GM12878 (cell line): Measurements from ENCODE around the gene CAMTA1. TPM values are rescaled to one million over a fixed set of nuclear protein-coding genes. Genes with fewer than 3 reads are reported as not detected.

ENCODE experiments used
- ATAC-seq: fragments of 200-7000 bp; cut with Tn5 transposase; 3 replicates; pipeline ENCODE4 v1.9.1; 2020; ENCODE audit warnings: mild to moderate bottlenecking, moderate library complexity
- BruUV-seq: library from RNA; stranded (reverse); fragments of 400-500 nt; replicated peaks from 2 replicates; lab custom pipeline; 2021; lab: Mats Ljungman, UMichigan
- CTCF ChIA-PET: fragments of 300-600 bp; sonication (Branson Sonifier 250); formaldehyde crosslinking; extraction: SDS; loops from one replicate; lab custom pipeline; 2021; ENCODE audit warnings: inconsistent platforms; lab: Yijun Ruan, JAX
- POLR2A ChIA-PET: fragments of 350-600 bp; formaldehyde crosslinking; extraction: SDS; loops from one replicate; lab custom pipeline; 2021; ENCODE audit warnings: inconsistent platforms; lab: Charles Lee
- RAD21 ChIA-PET: fragments of 300-600 bp; sonication (Branson Sonifier 250); formaldehyde crosslinking; loops from one replicate; lab custom pipeline; 2023; ENCODE audit warnings: antibody characterized with exemption; ENCODE audit not compliant: unreplicated experiment; lab: Charles Lee
- SMC1A ChIA-PET: fragments of 300-600 bp; sonication (Branson Sonifier 250); formaldehyde crosslinking; loops from one replicate; lab custom pipeline; 2023; ENCODE audit not compliant: unreplicated experiment, uncharacterized antibody; lab: Charles Lee
- DNase-seq: peaks from one replicate; pipeline ENCODE4 v3.0.0-alpha.2; 2011; ENCODE audit warnings: low read depth, low spot score
- FAIRE-seq: peaks from 3 replicates; lab custom pipeline; 2011; peaks lifted over from hg19 to GRCh38; lab: Jason Lieb, UNC
- H2AFZ ChIP-seq: 2 replicates; pipeline ENCODE4 v1.6.0; 2011; ENCODE audit warnings: low read depth, low read length, control low read depth; ENCODE audit not compliant: control insufficient read depth
- H3K27ac ChIP-seq: 2 replicates; pipeline ENCODE4 v1.5.1; 2011; ENCODE audit warnings: control low read depth; ENCODE audit not compliant: control insufficient read depth, insufficient read depth
- H3K27me3 ChIP-seq, 2 experiments: replicated peaks in 1 of 2; 2 replicates each; pipeline versions ENCODE4 v1.6.0 to v1.6.1; 2011; ENCODE audit warnings: low read length in 1 of 2; ENCODE audit not compliant: control insufficient read depth in 2 of 2, insufficient read depth in 2 of 2
- H3K36me3 ChIP-seq, 2 experiments: 2 replicates each; pipeline ENCODE4 v1.5.1; 2011; ENCODE audit warnings: low read length in 1 of 2; ENCODE audit not compliant: control insufficient read depth in 2 of 2, insufficient read depth in 2 of 2
- H3K4me1 ChIP-seq: 2 replicates; pipeline ENCODE4 v1.6.1; 2011; ENCODE audit warnings: mild to moderate bottlenecking, low read length, moderate library complexity, mixed read lengths; ENCODE audit not compliant: control insufficient read depth, insufficient read depth
- H3K4me2 ChIP-seq: 2 replicates; pipeline ENCODE4 v1.6.0; 2011; ENCODE audit warnings: control low read depth; ENCODE audit not compliant: control insufficient read depth, insufficient read depth
- H3K4me3 ChIP-seq: fragments of 200-600 bp; sonication (generic); 2 replicates; pipeline ENCODE4 v1.5.1; 2016
- H3K79me2 ChIP-seq: 2 replicates; pipeline ENCODE4 v1.6.0; 2011; ENCODE audit warnings: low read length; ENCODE audit not compliant: control insufficient read depth, insufficient read depth
- H3K9ac ChIP-seq: 2 replicates; pipeline ENCODE4 v1.8.0; 2011; ENCODE audit warnings: low read length, control low read depth, mixed read lengths; ENCODE audit not compliant: control insufficient read depth, insufficient read depth
- H3K9me3 ChIP-seq: replicated peaks from 3 replicates; pipeline ENCODE4 v1.5.1; 2011; ENCODE audit warnings: mild to moderate bottlenecking, low read length; ENCODE audit not compliant: control insufficient read depth, insufficient read depth
- H4K20me1 ChIP-seq: 2 replicates; pipeline ENCODE4 v1.6.0; 2011; ENCODE audit not compliant: control insufficient read depth, insufficient read depth
- ASH2L ChIP-seq: fragments of 300-600, 200-600 bp; sonication (generic); IDR thresholded peaks from 2 replicates; pipeline ENCODE4 v1.6.1; 2017; ENCODE audit warnings: low read depth, mild to moderate bottlenecking, borderline replicate concordance
- BACH1 ChIP-seq: fragments of 450-650 bp; IDR thresholded peaks from 2 replicates; pipeline ENCODE4 v1.6.1; 2017; ENCODE audit warnings: mild to moderate bottlenecking, borderline replicate concordance
- CHD4 ChIP-seq: fragments of 200-600 bp; sonication (generic); IDR thresholded peaks from 2 replicates; pipeline ENCODE4 v1.6.1; 2016; ENCODE audit warnings: mild to moderate bottlenecking
- CREB1 ChIP-seq: IDR thresholded peaks from 2 replicates; pipeline ENCODE4 v1.6.1; 2012; ENCODE audit warnings: low read depth, mild to moderate bottlenecking, inconsistent platforms
- CTCF ChIP-seq, 3 experiments: IDR thresholded peaks in 2 of 3; conservative IDR thresholded peaks in 1 of 3; 2 replicates each; pipeline ENCODE4 v1.5.1; 2011; ENCODE audit warnings: low read depth in 3 of 3, low read length in 3 of 3, mild to moderate bottlenecking in 3 of 3, control low read depth in 2 of 3, moderate library complexity in 2 of 3, inconsistent platforms in 1 of 3, mixed read lengths in 1 of 3; ENCODE audit not compliant: control insufficient read depth in 2 of 3, insufficient read depth in 1 of 3; ENCODE audit errors: extremely low read depth in 1 of 3
- HSF1 ChIP-seq: fragments of 150-350 bp; IDR thresholded peaks from 2 replicates; pipeline ENCODE4 v1.6.1; 2014; ENCODE audit warnings: mild to moderate bottlenecking, low read depth, low read length
- IRF4 ChIP-seq: IDR thresholded peaks from 2 replicates; pipeline ENCODE4 v1.6.1; 2011; ENCODE audit warnings: low read depth, low read length
- JUNB ChIP-seq: IDR thresholded peaks from 2 replicates; pipeline ENCODE4 v1.6.1; 2016; ENCODE audit warnings: antibody characterized with exemption, mild to moderate bottlenecking
- MTA2 ChIP-seq: fragments of 450-650 bp; IDR thresholded peaks from 2 replicates; pipeline ENCODE4 v1.6.1; 2016; ENCODE audit warnings: low read depth, mild to moderate bottlenecking, moderate library complexity
- NFIC ChIP-seq: IDR thresholded peaks from 2 replicates; pipeline ENCODE4 v1.6.1; 2012; ENCODE audit warnings: low read depth, mild to moderate bottlenecking, inconsistent platforms, low read length, moderate library complexity
- NFYB ChIP-seq: IDR thresholded peaks from 2 replicates; pipeline ENCODE4 v1.6.1; 2011; ENCODE audit warnings: low read depth, mild to moderate bottlenecking, low read length, improper control_type of control experiment, moderate library complexity; ENCODE audit not compliant: insufficient read depth
- RCOR1 ChIP-seq: conservative IDR thresholded peaks from 2 replicates; pipeline ENCODE4 v1.6.1; 2012; ENCODE audit warnings: low read depth, low read length, improper control_type of control experiment
- RUNX3 ChIP-seq: IDR thresholded peaks from 2 replicates; pipeline ENCODE4 v1.6.1; 2012; ENCODE audit warnings: low read length, inconsistent platforms
- SMC3 ChIP-seq: IDR thresholded peaks from 2 replicates; pipeline ENCODE4 v1.6.1; 2011; ENCODE audit warnings: low read length, improper control_type of control experiment, borderline replicate concordance
- SPI1 ChIP-seq: IDR thresholded peaks from 2 replicates; pipeline ENCODE4 v1.6.1; 2011; ENCODE audit warnings: low read depth, mild to moderate bottlenecking, low read length, moderate library complexity, borderline replicate concordance; ENCODE audit not compliant: insufficient read depth
- SREBF2 ChIP-seq: IDR thresholded peaks from 2 replicates; pipeline ENCODE4 v1.6.1; 2012; ENCODE audit warnings: mild to moderate bottlenecking, low read length
- STAT3 ChIP-seq: IDR thresholded peaks from 2 replicates; pipeline ENCODE4 v1.6.1; 2011; ENCODE audit warnings: low read depth, low read length, improper control_type of control experiment
- YY1 ChIP-seq: IDR thresholded peaks from 2 replicates; pipeline ENCODE4 v1.6.1; 2011; ENCODE audit warnings: low read depth, mild to moderate bottlenecking, low read length
- ZZZ3 ChIP-seq: IDR thresholded peaks from 2 replicates; pipeline ENCODE4 v1.6.1; 2011; ENCODE audit warnings: low read depth; ENCODE audit not compliant: control insufficient read depth, insufficient read length
- WGBS: methylation state at CpG from one replicate; pipeline ENCODE4 v1.1.6; 2016; ENCODE audit warnings: low lambda C conversion rate; ENCODE audit not compliant: insufficient replicate concordance, insufficient coverage; ENCODE audit errors: missing lambda C conversion rate; 5-methylcytosine and 5-hydroxymethylcytosine counted together
- in situ Hi-C: fragments of 300-500 bp; cut with MboI; formaldehyde crosslinking; loops from 9 replicates; pipeline ENCODE4 v1.14.3; 2018; ENCODE audit warnings: mixed read lengths
- intact Hi-C: fragments of 100-400 bp; cut with micrococcal nuclease; formaldehyde crosslinking; loops from one replicate; pipeline ENCODE4 v1.14.2; 2022; ENCODE audit not compliant: unreplicated experiment
- polyA plus RNA-seq, 11 experiments: library from polyadenylated mRNA; depleted of rRNA in 4 of 11; unstranded in 6 of 11; stranded (reverse) in 5 of 11; fragments of >200 nt; fragmentation: Nextera tagmentation in 4 of 11; fragmentation: Illumina TruSeq in 1 of 11; extraction: Ambion mirVana in 4 of 11; extraction: Trizol in 1 of 11; gene quantifications; 1 replicate in 1 of 11; 2 replicates in 10 of 11; pipeline versions ENCODE4 v1.2.1 to v1.2.3, GENCODE V29; 2011 to 2016; ENCODE audit warnings: inconsistent platforms in 2 of 11, missing spikeins in 2 of 11, low read depth in 1 of 11
- total RNA-seq, 4 experiments: library from RNA; depleted of rRNA in 3 of 4; stranded (reverse); fragments of >200 nt in 3 of 4; fragmentation: Illumina TruSeq in 1 of 4; extraction: Trizol in 1 of 4; gene quantifications; 2 replicates each; pipeline versions ENCODE4 v1.2.1 to v1.2.3, GENCODE V29; 2013 to 2021
- TF ChIP-seq, protein P1 (sequence below): IDR thresholded peaks from 2 replicates; pipeline ENCODE4 v1.6.1; 2011; ENCODE audit warnings: low read depth, low read length, improper control_type of control experiment, borderline replicate concordance

Gene CAMTA1
- total and polyA plus RNA-seq, 10 of the 15 experiments (the other 5 are each of a cell fraction or from before 2014, with no cell fraction given), result 37.7 to 148 (median 76.4) TPM

GRCh38 chr1:7646981-7647901 is 862.0 kb downstream of the CAMTA1 start:
- in situ Hi-C loops (loop anchor here (5.0 kb wide), 2 partner anchors 605 to 925 kb away; no protein-coding TSS in a partner anchor), intact Hi-C loops (loop anchor here (5.0 kb wide), 3 partner anchors 425 to 925 kb away; no protein-coding TSS in a partner anchor)
- ChIA-PET POLR2A (no interaction called here), SMC1A (no interaction called here), RAD21 (interaction anchor here (0.7 to 1.6 kb wide), 2 partner anchors 164 to 577 kb away, joined by 3 to 4 read pairs; no protein-coding TSS in a partner anchor), CTCF (interaction anchor here (0.7 to 1.8 kb wide), 7 partner anchors 11 to 929 kb away, joined by 3 to 7 read pairs (median 4); no protein-coding TSS in a partner anchor)
- Histone ChIP-seq H3K79me2 (no peaks in the 10 kb centered on the region), H3K9ac (no peak overlapping the region), H3K27ac (no peak overlapping the region), H4K20me1 (no peaks in the 10 kb centered on the region), H3K36me3 (no peaks in the 10 kb centered on the region), H3K27me3 (no peaks in the 10 kb centered on the region; a peak in 1 of 4 replicates), H2AFZ (no peak overlapping the region), H3K4me3 (no peak overlapping the region), H3K4me1 (peaks cover 3% of the 10 kb centered on the region; the same call in 1 of the 2 replicates), H3K9me3 (no peaks in the 10 kb centered on the region), H3K4me2 (no peak overlapping the region)
- ATAC-seq (peak; percentile 89), FAIRE-seq (no peak), DNase-seq (no peak)
- 33% methylated on average over 29 of the region's 30 CpGs for WGBS
- no TSS peak for BruUV-seq
- TF ChIP-seq BACH1 (no peak), HSF1 (no peak), ZZZ3 (no peak), CTCF (IDR thresholded peaks at IDR 0.05 in 2 of 3, conservative IDR thresholded peaks at IDR 0.05 in 1 of 3; ENCODE audit: control insufficient read depth in 2 of 3, extremely low read depth in 1 of 3, insufficient read depth in 1 of 3, low read depth in 3 of 3, low read length in 3 of 3) (peak; percentile 82 to 89 (median 87)), RCOR1 (no peak), IRF4 (no peak), SPI1 (no peak), CREB1 (no peak), SMC3 (peak; percentile 73; the same call in 1 of the 2 replicates), ASH2L (no peak), YY1 (0 out of 2 replicates have a peak, but pooled peaks have one; percentile 52), NFIC (no peak), CHD4 (no peak), NFYB (no peak), MTA2 (no peak), JUNB (no peak), RUNX3 (no peak), STAT3 (no peak), SREBF2 (no peak)
- TF ChIP-seq, protein P1, sequence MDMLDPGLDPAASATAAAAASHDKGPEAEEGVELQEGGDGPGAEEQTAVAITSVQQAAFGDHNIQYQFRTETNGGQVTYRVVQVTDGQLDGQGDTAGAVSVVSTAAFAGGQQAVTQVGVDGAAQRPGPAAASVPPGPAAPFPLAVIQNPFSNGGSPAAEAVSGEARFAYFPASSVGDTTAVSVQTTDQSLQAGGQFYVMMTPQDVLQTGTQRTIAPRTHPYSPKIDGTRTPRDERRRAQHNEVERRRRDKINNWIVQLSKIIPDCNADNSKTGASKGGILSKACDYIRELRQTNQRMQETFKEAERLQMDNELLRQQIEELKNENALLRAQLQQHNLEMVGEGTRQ, result no peak
